ENCODE measurements around the gene PAQR5.

DNA sequence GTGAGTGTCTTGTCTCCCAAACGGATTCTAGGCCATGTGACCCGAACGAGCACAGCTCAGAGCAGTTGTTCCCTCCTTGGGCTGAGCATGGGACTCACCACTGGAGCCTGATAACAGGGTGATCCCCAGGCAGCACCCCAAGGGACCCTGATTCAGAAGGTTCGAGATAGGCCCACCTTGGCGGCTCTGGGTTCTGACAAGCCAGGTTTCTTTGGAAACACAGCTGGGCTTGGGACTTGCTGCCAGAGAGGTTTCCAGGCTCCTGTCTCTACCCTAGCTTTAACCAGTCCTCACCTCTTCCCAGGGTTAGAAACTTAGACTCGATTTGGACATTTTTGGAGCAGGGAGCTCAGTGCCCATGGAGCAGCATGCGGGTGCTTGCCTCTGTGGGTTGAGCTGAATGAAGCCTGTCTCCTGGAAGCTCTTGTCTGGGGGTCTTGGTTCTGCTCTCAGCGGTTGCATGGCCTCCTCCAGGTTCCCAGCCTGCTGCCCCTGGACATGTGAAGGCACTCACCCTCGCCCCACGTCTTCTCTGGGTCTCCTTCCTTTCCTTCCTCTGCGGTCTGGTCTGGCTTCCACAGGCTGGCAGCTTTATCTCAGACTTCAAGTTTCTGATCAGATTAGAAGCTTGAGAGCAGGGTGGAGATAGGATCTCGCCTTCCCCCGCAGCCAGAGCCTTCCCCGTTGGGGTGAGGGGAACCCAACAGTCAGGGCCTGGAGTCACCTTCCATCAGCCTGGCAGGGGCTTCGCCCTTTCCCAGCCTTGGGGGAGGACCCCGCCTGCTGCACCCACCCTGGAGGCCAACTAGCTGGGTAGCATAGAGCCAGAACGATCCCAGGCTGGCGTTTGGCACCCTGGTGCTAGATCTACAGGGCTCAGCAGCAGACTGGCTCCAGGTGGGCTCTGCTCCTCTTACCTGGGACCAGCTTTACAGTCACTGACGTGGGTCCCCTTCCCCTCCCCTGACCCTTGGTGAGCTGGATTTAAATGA is 21.0 kb downstream of the PAQR5 start:
- TF ChIP-seq CTCF (conservative IDR thresholded peaks at IDR 0.05), result no peak
- no peak for TF ChIP-seq EZH2 (IDR thresholded peaks at IDR 0.05; ENCODE audit: low read depth)
